ENCODE results near the gene ABHD17A.

The ABHD17A gene

DNA sequence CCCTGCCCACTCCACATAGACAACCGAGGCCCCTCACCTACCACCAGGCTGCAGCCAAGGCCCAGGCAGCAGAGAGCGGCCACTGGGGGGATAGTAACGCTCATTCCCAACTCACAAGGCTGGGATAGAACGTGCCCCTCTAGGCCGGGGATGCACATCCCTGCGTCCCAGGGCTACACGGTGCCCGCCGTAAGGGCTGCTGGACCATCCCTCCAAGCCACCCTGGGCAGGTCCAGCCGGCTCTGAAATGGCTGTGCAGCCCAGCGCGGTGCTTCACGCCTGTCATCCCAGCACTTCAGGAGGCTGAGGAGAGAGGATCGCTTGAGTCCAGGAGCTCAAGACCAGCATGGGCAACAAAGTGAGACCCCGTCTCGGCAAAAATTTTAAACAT, 40.2 kb downstream of the ABHD17A start:
- no peak overlapping the region for H3K4me3 ChIP-seq (ENCODE audit: low read depth, low read length)
- DNase-seq (ENCODE audit: low read depth), result no peak

DNA sequence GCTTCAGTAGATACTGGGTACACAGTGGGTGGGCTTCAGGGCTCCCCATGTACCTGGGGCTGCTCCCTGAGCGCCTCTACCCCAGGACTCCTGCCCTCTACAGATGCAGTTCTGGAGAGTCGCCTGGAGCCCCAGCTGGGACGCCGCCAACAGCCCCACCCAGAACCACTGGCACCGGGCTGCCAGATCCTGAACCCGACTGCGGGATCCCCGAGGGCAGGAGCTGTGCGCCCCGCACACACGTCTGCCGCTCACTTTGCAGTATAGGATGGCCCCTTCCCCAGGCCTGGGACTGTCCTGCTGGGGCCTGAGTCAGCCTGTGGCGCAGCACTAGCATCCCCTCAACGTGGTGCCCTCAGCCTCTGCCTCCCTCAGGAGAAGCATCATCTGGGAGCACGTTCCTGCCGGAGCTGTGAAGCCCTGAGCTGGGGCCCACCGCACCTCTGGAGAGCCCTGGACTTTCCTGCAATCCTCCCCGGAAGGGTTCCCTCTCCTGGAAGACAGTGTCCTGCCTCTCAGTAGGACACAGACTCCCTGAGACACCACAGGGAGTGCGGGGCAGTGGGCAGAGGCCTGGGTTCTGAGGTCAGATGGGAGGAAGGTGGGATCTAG, 40.7 kb downstream of the ABHD17A start:
- no peak overlapping the region for H3K4me3 ChIP-seq (ENCODE audit: low read depth, low read length)
- no peak for DNase-seq (ENCODE audit: low read depth)

DNA sequence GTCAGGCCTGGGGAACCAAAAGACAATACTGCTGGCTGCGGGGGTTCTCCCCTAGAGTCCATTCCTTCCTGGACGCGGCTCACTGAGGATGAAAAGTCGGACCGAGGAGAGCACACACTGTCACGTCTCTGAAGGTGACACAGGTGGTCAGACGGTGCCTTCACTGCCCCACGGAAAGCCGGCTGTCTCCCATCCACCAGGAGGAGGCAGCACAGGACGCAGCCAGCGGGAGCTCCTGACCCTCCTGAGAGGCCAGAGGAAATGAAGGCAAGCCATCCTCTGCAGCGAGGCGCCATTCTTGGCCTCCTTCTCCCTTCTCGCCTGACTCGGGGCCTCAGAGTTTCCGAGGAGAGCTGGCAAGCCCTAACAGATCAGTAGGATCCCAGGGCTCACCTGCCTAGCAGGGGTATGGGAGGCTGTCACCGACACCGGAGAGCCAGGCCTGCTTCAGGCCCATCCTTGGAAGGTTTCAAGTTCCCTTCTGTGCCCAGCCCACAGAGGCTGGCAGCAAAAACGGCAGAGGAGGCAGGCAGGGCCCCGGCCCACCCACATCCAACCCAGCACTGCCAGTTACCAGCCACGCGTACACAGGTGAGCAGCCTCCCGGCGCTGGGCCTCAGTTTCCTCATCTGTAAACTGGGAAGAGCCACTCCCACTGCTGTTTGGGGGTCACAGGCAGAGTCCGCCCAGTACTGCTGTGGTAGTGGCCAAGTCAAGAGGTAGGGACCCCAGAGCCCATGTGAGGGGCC, 41.5 kb downstream of the ABHD17A start:
- no peak for DNase-seq (ENCODE audit: low read depth)
- H3K4me3 ChIP-seq (ENCODE audit: low read depth, low read length), result no peak overlapping the region

DNA sequence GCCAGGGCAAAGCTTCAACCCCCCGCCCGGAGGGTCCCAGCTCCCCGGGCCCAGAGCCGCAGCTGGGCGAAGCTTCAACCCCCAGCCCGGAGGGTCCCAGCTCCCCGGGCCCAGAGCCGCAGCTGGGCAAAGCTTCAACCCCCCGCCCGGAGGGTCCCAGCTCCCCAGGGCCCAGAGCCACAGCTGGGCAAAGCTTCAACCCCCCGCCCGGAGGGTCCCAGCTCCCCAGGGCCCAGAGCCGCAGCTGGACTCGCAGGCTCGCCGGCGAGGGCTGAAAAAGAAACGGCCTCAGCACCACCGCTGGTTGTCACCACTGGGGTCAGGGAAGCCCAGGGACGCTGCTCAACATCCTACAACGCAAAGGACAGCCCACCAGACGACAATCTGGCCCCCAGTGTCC, 42.2 kb downstream of the ABHD17A start:
- no peak for DNase-seq (ENCODE audit: low read depth)
- H3K4me3 ChIP-seq (ENCODE audit: low read depth, low read length), result no peak overlapping the region

DNA sequence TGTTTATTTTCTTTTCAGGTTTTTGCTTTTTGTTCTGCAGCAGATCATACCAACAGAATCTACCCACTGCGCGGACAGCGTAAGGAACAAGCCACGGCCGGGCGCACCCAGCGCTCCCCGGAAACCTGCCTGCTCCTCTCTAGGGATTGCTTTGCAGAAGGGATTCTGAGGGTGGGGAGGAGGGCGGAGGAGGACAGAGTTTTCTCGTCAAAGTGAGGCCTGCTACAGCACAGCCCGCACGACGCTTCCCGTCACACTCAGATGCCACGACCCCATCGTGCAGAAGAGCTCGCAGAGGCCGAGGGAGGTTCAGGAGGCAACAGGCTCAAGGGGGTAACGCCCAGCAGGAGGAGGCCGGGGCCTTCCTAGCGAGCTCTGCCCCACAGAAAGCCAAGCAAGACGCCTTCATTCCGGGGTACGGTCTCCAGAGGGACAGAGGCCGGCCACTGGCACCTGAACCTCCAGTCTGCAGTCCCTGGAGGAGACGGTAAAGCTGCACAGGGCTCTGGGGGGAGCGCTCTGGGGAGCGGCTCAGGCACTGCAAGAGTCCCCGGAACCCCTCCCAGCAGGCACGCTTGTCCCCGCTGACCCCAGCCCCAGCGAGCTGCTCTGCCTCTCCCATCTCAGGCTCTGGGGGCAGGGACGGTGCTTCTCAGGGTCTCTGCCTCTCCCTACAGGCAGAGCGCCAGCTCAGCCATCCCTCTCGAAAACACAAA, 43.9 kb downstream of the ABHD17A start:
- DNase-seq (ENCODE audit: low read depth), result no peak
- no peak overlapping the region for H3K4me3 ChIP-seq (ENCODE audit: low read depth, low read length)

DNA sequence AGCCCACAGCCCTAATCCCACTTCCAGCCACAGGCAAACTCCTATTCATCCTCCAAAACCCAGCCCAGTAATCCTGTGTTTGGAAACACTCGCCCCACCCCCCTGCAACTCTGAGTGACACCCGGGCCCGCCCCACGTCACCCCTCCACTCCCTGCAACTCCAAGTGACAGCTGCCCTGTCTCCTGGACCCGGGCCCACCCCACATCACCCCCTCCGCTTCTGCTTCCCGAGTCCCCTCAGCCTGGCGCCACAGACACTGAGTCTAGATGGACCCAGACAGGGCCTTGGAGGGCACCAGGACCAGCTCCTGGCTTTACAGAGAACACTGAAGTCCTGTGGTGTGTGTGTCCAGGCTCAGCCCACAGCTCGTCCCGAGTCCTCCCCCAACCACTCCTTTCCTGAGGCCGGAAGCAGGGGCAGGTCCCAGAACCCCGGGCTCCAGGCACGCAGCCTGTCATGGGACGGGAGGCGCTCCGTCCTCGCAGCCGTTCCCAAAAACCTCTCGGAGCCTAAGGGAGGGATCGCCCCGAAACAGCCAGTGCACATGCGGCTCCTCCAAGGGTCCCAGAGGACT, 44.7 kb downstream of the ABHD17A start:
- no peak for DNase-seq (ENCODE audit: low read depth)
- H3K4me3 ChIP-seq (ENCODE audit: low read depth, low read length), result no peak overlapping the region

DNA sequence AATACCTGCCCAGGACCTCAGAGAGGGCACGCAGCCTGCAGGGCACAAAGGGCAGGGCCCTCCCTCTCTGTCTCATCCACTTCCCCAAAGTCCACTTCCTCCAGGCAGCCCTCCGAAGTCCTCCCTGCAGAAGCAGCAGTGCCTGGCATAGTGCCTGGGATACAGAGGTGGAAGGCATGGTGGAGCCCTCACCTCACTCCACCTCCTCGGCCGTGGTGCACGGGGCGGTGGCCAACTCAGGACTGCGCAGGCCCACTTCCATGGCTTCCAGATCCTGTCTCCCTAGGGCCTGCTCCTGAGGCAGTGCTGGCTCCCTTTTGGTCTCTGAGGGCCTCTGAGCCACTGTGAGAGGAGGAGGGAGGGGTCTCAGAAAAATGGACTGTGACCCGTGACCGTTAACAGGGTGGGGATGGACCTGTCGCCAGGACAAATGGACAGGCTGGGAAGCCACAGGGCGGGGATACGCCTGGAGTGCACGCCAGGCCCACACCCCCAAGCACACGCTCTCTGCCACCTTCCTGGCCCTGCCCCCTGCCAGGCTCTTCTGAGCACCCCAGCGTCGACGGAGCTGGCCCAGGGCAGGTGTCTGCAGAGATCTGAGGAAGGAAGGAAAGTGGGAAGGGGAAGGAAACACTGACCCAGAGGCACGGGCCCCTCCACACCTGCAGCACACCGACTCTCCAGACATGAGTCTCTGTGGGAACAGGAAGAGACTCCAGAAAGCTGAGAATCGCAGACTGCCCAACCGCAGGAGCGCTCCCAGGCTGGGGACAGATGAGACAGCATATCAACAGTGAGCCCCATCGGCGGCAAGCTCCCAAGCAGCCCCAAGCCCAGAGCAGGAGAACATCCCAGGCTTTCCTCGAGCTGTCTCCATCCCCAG, 45.4 kb downstream of the ABHD17A start:
- H3K4me3 ChIP-seq (ENCODE audit: low read depth, low read length), result no peak overlapping the region
- DNase-seq (ENCODE audit: low read depth), result no peak

DNA sequence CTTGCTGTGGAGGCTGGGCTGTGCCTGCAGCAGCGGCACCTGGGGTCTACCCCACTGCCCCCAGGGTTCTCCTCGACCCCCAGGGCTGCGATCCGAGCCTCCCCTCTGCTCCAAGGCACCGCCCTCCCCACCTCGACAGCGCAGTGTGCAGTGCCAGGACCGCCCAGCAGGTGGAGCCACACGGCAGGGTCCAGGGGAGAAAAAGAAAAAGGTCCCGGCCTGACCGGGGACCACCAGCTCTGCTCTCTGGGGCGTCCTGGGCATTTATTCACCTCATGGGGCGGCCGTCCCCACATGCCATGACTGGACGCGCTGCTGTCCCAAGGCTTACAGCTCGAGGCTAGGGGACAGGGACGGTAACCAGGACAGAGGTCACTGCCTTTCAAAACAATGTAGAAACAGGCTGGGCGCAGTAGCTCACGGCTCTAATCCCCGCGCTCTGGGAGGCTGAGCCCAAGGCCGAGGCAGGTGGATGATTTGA, 47.6 kb downstream of the ABHD17A start:
- H3K4me3 ChIP-seq (ENCODE audit: low read depth, low read length), result no peak overlapping the region
- DNase-seq (ENCODE audit: low read depth), result no peak

DNA sequence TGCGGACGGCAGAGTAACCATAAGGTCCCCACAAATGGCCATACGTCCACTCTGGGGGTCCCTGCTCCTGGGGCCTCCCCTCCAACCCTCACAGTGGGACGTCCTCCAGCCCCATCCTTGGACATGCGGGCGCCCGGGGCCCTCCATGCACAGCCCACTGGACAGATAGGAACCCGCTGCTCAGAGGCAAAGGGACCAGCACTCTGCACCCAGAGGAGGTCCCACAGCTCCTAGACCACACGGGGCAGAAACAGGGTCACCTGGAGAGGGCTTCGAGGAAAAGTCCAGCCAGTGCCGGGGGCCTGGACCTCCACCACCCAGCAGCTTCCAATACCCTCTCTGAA, 48.1 kb downstream of the ABHD17A start:
- no peak overlapping the region for H3K4me3 ChIP-seq (ENCODE audit: low read depth, low read length)
- DNase-seq (ENCODE audit: low read depth), result no peak

DNA sequence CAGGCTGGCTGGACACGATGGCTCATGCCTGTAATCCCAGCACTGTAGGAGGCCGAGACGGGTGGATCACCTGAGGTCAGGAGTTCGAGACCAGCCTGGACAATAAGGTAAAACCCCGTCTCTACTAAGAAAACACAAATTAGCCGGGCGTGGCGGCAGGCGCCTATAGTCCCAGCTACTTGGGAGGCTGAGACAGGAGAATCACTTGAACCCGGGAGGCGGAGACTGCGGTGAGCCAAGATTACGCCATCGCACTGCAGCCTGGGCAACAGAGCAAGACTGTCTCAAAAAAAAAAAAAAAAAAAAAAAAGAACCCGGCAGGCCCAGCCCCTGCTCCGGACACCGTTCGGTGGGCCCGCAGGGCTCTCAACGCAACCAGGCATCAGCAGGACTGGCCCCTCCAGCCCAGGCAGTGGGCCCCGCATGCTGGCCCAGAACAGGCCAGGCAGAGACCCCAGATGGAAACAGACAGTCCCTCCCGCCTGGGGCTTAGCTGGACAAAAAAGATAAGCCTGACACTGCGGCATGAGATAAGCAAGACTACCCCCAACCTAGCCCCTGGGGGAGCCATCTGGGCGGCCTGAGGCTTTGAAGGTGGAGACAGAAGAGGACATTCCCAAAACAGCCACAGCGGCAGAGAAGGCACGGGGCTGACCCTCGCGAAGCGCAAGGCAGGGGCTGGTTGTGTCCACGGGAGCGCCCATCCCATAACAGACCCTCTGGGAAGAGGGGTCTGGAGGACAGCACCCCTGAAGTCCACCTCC, 48.7 kb downstream of the ABHD17A start:
- H3K4me3 ChIP-seq (ENCODE audit: low read depth, low read length), result no peak overlapping the region
- no peak for DNase-seq (ENCODE audit: low read depth)

DNA sequence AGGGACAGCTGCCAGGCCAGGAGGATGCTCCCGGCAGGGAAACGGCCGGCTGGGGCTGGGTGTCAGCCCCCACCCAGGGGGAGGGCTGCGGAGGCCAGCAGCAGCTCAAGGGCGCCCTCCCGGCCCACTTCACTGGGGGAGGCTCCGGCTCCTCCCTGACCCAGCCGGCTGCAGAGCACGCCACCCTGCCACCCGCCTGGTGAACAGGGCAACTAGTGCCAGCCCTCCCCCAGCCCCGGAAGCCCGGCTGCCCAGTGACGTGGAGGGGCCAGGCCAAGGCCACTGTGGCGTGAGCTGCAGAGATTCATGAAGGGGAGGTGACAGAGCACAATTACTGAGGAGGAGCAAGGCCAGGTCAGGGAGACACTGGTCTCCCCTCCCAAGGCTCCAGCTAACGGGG, 51.8 kb downstream of the ABHD17A start:
- no peak overlapping the region for H3K4me3 ChIP-seq (ENCODE audit: low read depth, low read length)
- no peak for DNase-seq (ENCODE audit: low read depth)

DNA sequence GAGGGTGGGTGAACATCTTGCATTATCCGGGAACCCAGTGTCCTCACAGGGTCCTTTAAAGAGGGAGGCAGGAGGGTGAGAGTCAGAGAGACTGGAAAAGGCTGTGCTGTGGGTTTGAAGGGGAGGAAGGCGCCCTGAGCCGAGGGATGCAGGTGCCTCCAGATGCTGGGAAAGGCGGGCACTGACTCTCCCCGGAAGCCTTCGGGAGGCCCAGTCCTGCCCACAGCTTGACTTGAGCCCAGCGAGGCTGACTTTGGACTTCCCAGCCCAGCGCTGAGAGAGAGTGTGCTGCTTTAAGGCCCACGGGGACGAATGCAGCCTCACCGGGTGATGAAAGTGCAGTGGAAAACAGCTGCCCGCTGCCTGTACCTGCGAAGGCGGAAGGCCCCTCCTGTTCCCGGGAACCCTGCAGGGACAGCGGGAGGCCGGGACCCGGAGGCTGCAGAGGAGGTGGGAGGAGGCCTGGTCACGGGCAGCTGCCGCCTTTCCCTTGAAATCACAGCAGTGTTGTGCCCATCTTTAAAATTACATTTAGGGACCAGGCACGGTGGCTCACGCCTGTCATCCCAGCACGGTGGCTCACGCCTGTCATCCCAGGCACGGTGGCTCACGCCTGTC, 53.1 kb downstream of the ABHD17A start:
- DNase-seq (ENCODE audit: low read depth), result no peak
- H3K4me3 ChIP-seq (ENCODE audit: low read depth, low read length), result no peak overlapping the region

DNA sequence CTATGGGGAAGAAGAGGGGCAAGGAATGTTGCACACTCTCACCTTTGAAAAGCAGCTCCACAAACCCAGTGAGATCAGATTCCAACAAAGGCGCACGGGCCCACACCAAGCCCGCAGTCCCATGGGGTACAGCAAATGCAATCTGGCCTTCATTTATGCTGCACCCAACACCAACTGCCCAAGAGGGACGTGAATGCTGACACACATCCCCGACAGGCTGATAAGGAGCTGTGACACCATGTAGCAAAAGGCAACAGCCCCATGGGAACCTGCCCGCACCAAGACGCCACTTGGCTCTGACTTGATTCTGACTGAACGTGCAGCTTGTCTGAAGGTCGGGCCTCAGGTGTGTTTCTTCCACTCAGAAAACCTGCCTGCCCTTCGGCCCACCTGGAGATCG, 54.3 kb downstream of the ABHD17A start:
- DNase-seq (ENCODE audit: low read depth), result no peak
- no peak overlapping the region for H3K4me3 ChIP-seq (ENCODE audit: low read depth, low read length)

DNA sequence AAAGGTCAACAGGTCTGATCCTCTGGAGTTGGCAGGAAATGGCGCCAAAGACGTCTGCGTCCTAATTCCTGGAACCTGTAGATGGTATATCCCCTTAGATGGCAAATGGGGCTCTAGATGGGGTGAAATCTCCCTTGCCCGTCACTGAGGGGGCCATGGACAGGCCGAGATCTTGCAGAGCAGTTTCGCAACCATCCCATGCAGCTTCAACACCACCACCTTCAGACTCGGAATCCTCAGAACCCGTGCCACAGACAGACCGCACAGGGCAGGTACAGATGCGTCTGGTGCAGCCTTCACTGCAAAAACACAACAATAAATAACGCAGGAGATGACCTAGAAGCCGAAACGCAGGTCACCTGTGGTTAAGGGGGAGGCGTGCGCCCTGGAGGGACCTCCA, 54.7 kb downstream of the ABHD17A start:
- no peak overlapping the region for H3K4me3 ChIP-seq (ENCODE audit: low read depth, low read length)
- DNase-seq (ENCODE audit: low read depth), result no peak

DNA sequence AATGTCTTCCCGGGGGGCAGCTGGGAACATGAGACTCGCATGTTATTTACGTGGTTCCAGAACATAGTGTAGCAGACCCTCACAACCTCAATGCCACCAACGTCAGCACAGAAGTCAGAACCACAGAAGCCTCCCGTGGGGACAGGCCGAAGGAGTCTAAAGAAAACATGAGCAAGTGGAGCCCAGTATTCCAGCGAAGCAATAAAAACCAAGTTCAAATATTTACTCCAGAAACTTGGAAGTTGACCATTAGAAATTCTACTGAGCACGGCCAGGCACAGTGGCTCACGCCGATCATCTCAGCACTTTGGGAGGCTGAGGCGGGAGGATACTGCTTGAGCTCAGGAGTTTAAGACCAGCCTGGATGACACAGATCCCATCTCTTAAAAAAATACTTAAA, 55.3 kb downstream of the ABHD17A start:
- H3K4me3 ChIP-seq (ENCODE audit: low read depth, low read length), result no peak overlapping the region
- no peak for DNase-seq (ENCODE audit: low read depth)

DNA sequence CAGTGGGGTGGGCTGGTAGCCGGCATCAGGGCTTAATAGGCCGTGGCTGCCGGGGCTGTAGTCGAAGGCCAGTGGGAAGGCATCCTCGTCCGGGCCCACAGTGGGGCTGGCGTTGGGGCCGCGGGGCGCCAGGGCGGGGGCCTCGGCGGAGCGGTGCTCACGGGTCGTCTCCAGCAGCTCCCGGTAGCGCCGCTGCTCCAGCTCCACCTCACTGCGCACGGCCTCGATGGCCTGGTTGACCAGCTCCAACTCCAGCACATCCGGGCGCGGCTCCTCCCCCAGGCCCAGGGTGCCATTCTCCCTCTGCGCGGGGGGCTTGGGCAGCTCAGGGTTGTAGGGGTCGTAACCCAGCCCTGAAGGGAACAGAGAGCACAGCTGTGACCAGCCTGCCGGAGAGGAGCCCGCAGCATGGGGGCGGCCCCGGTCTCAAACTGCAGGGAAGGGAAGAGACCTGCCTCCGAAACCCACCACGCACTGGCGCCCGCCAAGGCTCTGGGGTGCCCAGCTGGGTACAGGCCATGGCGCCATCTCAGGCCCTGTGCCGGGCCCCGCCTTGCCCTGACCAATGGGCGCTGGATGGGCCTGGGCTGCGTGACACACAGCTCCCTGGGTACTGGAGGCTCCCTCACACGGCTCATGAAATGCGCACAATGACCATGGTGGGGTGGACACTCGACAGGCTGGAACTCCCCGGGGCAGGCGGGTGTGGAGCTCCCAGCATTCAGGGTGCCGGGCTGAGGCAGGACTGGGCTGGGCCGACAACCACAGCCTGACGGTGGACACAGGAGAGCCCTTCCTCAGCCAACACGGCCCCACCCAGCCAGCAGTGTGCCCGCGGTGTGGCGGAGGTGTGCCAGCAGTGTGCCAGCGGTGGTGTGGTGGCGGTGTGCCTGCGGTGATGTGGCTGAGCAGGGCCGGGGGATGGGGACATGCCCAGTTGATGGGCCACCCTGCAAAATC, 56.7 kb downstream of the ABHD17A start:
- no peak for DNase-seq (ENCODE audit: low read depth)
- no peak overlapping the region for H3K4me3 ChIP-seq (ENCODE audit: low read depth, low read length)

DNA sequence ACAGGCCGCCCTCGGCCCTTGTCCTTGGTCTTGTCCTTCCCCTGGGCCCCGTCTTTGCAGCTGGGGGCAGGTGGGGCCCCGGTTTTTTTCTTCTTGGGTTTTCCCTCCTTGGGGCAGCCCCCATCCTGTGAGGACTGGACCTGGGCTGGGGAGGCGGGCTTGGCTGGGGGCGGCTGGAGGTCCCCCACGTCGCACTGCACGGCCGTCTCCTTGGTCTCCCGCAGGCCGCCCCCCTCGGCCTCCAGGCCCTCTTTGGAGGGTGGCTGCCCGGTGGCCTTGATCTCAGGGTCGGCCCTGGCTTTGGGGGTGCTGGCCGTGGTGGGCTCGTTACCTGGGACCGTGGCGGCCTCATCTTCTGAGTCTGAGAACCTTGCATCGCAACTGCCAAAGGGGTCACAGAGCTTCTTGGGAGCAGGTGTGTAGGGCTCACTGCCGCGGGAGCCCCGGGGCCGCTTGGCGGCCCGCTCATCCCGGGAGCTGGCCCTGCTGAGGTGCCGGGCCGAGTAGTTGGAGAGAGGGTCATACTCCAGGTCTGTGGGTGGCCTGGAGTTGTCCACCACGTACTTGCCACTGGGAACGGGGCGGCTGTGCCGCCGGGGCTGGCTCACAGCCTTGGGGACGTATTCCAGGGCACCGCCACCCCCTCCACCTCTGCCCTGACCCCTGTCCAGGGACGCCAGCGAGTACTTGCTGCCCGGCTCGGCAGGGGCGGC, 57.6 kb downstream of the ABHD17A start:
- DNase-seq (ENCODE audit: low read depth), result no peak
- no peak overlapping the region for H3K4me3 ChIP-seq (ENCODE audit: low read depth, low read length)
